Urinary bladder (tissue), 4 donors: Measurements from ENCODE around the gene KRT36. TPM values are rescaled to one million over a fixed set of nuclear protein-coding genes. Genes with fewer than 3 reads are reported as not detected.

Experiments used
- DNase-seq: peaks from one replicate; pipeline ENCODE4 v3.0.0-alpha.2; 2015; ENCODE audit errors: extremely low spot score
- H3K27ac ChIP-seq: one replicate; pipeline ENCODE4 v1.5.1; 2013; ENCODE audit warnings: low read depth, mild to moderate bottlenecking, moderate library complexity
- H3K36me3 ChIP-seq: one replicate; pipeline ENCODE4 v1.6.1; 2013; ENCODE audit warnings: mild to moderate bottlenecking, moderate library complexity; ENCODE audit not compliant: insufficient read depth
- H3K4me1 ChIP-seq: one replicate; pipeline ENCODE4 v1.6.1; 2013; ENCODE audit warnings: mild to moderate bottlenecking, moderate library complexity; ENCODE audit not compliant: insufficient read depth
- H3K4me3 ChIP-seq: one replicate; pipeline ENCODE4 v1.5.1; 2013; ENCODE audit warnings: low read depth, low read length
- WGBS: extraction: QIAGEN DNeasy Blood & Tissue Kit; methylation state at CpG from one replicate; pipeline ENCODE4 v1.1.7; 2013; 5-methylcytosine and 5-hydroxymethylcytosine counted together
- polyA plus RNA-seq: library from polyadenylated mRNA; stranded (reverse); fragments of 200-250 nt; gene quantifications from one replicate; pipeline ENCODE4 v1.2.3, GENCODE V29; 2013
- total RNA-seq: library from RNA; depleted of rRNA; stranded (reverse); fragments of >200 nt; gene quantifications from one replicate; pipeline ENCODE4 v1.2.3, GENCODE V29; 2014
- donor health status: healthy with polysubstance abuse.
- donor health status: healthy.

KRT36 gene
- total and polyA plus RNA-seq, 2 donors = not detected

DNA sequence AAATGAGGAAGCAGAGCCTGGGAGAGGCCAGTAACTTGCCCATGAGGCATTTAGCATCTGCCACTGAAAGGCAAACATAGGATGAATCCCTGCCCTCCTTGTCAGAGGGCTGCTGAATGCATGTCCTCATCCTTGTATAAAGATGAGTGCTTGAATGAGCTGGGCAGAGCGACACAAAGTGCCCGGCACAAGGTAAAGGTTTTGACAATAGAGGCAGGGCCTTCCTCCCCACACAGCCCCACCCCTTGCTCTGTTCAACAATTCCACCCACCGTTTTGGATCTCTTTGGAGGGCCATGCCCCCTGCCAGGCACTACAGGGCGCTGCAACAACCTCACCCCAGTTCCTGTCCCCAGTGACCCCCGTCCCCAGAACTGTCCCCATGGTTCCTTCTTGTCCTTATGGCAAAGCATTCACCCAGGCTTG, 39.8 kb upstream of the KRT36 start:
- H3K4me1 ChIP-seq = no peaks in the 10 kb centered on the region
- 80% methylated on average over 5 of the region's 5 CpGs for WGBS
- peak overlapping the region; percentile 61 for H3K27ac ChIP-seq
- DNase-seq = no peak
- H3K36me3 ChIP-seq = no peaks in the 10 kb centered on the region
- no peak overlapping the region for H3K4me3 ChIP-seq

DNA sequence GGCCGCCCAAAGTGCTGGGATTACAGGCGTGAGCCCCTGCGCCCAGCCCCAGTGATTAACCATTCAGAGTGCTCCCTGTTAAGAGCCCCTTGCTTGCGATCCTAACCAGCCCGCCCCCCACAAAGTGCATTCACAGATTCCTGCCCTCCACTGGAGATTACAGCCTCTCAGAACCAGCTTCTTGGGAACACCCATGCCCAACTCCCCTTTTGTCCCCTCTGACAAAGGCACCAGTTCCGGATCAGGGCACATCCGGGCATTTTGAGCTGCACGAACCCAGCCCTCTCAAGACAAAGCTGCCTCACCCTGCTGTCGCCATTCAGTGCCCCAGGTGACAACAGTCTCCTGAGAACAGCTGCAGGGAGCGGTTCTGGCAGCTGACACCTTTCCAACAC, 39.2 kb upstream of the KRT36 start:
- no peaks in the 10 kb centered on the region for H3K36me3 ChIP-seq
- H3K4me3 ChIP-seq = no peak overlapping the region
- WGBS = 72% methylated on average over 10 of the region's 10 CpGs
- no peaks in the 10 kb centered on the region for H3K4me1 ChIP-seq
- H3K27ac ChIP-seq = peak overlapping the region; percentile 61
- DNase-seq = no peak

GRCh38 chr17:41527063-41528023, 37.6 kb upstream of the KRT36 start:
- no peak for DNase-seq
- Histone ChIP-seq H3K4me1 (no peaks in the 10 kb centered on the region), H3K4me3 (peak overlapping the region; percentile 34), H3K27ac (peak overlapping the region; percentile 73), H3K36me3 (no peaks in the 10 kb centered on the region)
- 9% methylated on average over 62 of the region's 62 CpGs for WGBS

GRCh38 chr17:41524261-41524660, 34.6 kb upstream of the KRT36 start:
- WGBS = 85% methylated on average over 11 of the region's 11 CpGs
- no peak for DNase-seq
- Histone ChIP-seq H3K4me3 (no peak overlapping the region), H3K36me3 (no peaks in the 10 kb centered on the region), H3K27ac (no peak overlapping the region), H3K4me1 (no peaks in the 10 kb centered on the region)

GRCh38 chr17:41523787-41524186, 34.1 kb upstream of the KRT36 start:
- no peak for DNase-seq
- no peak overlapping the region for H3K27ac ChIP-seq
- 70% methylated on average over 19 of the region's 19 CpGs for WGBS
- H3K4me1 ChIP-seq = no peaks in the 10 kb centered on the region
- H3K36me3 ChIP-seq = no peaks in the 10 kb centered on the region
- H3K4me3 ChIP-seq = no peak overlapping the region

DNA sequence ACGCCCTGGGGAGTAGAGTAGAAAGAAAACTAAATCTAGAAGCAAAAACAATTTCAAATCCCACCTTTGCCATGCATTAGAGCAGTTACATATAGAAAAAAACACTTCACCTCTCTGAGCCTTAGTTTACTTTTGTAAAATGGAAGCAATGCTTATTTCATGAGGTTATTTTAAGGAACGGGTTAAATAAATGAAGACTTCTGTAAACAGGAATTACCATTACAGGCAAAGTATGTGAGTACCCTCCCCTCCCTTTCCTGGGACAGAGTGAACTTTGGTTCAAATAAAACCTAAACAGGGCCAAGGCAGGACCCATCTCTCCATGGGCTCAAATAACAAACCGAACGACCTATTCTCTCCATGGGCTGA, 33.5 kb upstream of the KRT36 start:
- H3K4me1 ChIP-seq = no peaks in the 10 kb centered on the region
- DNase-seq = no peak
- no peaks in the 10 kb centered on the region for H3K36me3 ChIP-seq
- H3K4me3 ChIP-seq = no peak overlapping the region
- 52% methylated on average over 4 of the region's 4 CpGs for WGBS
- no peak overlapping the region for H3K27ac ChIP-seq

DNA sequence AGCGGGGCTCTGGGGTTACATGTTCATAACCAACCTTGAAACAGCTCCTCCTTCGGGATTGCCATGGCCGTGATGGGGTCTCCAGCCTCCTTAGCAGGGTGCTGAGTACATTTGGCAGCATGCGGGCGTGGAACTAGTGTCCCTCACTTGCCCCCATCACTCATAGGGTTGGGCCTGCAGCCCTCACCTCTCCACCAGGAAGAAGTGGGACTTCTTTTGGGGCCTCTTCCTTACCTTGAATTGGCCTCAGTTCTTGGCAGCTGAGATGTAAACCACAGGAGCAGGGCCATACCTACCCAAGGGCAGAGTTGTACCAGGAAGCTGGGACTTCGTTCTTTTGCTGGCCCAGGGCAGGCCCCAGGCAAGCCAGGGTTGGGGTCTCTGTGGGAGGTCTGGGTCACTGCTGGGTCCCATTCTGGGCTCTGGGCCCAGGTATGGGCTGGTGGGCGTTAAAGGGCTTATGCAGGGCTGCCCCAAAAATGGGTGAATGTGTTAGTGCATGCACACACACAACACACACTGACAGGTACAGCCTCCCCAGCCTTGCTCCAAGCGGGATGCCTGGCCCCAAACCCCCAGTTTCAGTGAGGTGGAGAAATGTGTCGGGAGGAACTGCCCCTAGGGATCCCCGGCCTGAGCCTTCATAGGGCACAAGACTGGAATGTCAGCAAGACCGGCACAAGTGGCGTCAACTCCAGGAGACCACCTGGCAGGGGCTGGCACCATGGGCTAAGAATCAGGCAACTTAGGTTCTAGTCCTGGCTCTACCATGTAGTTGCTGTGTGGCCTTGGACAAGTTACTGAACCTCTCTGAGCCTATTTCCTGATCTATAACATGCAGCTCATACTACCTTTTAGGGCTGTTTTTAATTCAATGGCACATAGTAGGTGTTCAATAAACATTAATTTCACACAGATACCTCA, 32.9 kb upstream of the KRT36 start:
- Histone ChIP-seq H3K4me1 (no peaks in the 10 kb centered on the region), H3K36me3 (no peaks in the 10 kb centered on the region), H3K27ac (peak overlapping the region; percentile 46), H3K4me3 (no peak overlapping the region)
- no peak for DNase-seq
- WGBS = 82% methylated on average over 12 of the region's 12 CpGs

DNA sequence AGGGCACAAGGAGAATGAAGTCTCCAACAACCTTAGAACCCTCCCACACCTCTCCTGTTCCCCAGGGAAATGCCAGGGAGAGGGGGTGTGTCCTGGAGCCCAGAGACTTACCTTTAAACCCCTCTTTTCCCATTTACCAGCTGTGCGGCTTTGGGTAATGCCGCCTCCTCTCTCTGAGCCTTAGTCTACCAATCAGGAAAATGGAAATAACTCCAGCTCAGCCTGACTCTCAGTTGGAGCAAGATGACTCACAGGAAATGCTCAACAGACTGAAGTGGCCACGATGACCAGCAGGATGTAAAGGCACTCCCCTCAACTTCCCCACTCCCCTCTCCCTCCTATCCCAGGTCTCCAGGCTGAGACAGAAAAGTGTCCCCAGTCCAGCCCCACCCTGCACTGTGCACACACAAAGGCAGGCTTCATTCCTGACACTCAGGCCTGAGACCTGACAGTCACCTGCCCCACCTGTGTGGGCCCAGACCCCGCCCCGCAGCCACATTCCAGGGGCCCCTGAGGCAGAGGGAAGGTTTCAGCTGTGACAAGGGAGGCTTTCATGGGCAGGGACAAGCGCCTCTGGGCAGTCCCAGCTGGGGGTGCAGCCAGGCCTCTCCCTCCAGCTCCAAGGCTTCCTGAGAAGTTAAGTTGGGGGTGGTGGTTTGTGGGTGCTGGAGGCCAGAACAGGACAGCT, 32.0 kb upstream of the KRT36 start:
- 68% methylated on average over 6 of the region's 6 CpGs for WGBS
- no peak overlapping the region for H3K4me3 ChIP-seq
- no peaks in the 10 kb centered on the region for H3K36me3 ChIP-seq
- DNase-seq = no peak
- H3K4me1 ChIP-seq = no peaks in the 10 kb centered on the region
- H3K27ac ChIP-seq = peak overlapping the region; percentile 46

- Histone ChIP-seq H3K4me3 (no peak overlapping the region), H3K4me1 (no peaks in the 10 kb centered on the region), H3K27ac (no peak overlapping the region), H3K36me3 (no peaks in the 10 kb centered on the region)
- 53% methylated on average over 10 of the region's 10 CpGs for WGBS
- no peak for DNase-seq
Observed at GRCh38 chr17:41520821-41521521, 31.3 kb upstream of the KRT36 start.

- Histone ChIP-seq H3K4me1 (no peaks in the 10 kb centered on the region), H3K36me3 (no peaks in the 10 kb centered on the region), H3K4me3 (no peak overlapping the region), H3K27ac (no peak overlapping the region)
- 46% methylated on average over 11 of the region's 11 CpGs for WGBS
- DNase-seq = no peak
Observed at GRCh38 chr17:41519501-41520224, 30.0 kb upstream of the KRT36 start.

GRCh38 chr17:41518789-41519449, 29.2 kb upstream of the KRT36 start, which contains the start of gene KRT15:
Gene KRT15, minus strand, starts transcription at chr17:41518890. Its CDS starts 63 bp downstream, at chr17:41518827.
- WGBS = 58% methylated on average over 8 of the region's 8 CpGs
- no peak for DNase-seq
- H3K4me1 ChIP-seq = no peaks in the 10 kb centered on the region
- no peak within 1 kb of the TSS for H3K27ac ChIP-seq
- no peak within 1 kb of the TSS for H3K4me3 ChIP-seq
- no peaks in the 10 kb centered on the region for H3K36me3 ChIP-seq

GRCh38 chr17:41518031-41518430, 28.3 kb upstream of the KRT36 start:
- Histone ChIP-seq H3K36me3 (no peaks in the 10 kb centered on the region), H3K27ac (no peak overlapping the region), H3K4me1 (no peaks in the 10 kb centered on the region), H3K4me3 (no peak overlapping the region)
- WGBS = 91% methylated on average over 3 of the region's 3 CpGs
- DNase-seq = no peak
